Thymus (tissue), 11 donors: ENCODE measurements around the gene RIPK4. TPM values are rescaled to one million over a fixed set of nuclear protein-coding genes. Genes with fewer than 3 reads are reported as not detected.

ENCODE experiments used
- DNase-seq, 9 donors: peaks; one replicate each; pipeline ENCODE4 v3.0.0-alpha.2; 2013; ENCODE audit warnings: low spot score in 9 of 9, low read depth in 6 of 9, missing footprints in 1 of 9
- H3K27ac ChIP-seq, 2 donors: one replicate each; pipeline ENCODE4 v1.5.1; 2013; ENCODE audit warnings: control low read depth in 1 of 2, low read depth in 1 of 2, low read length in 1 of 2, mild to moderate bottlenecking in 1 of 2, moderate library complexity in 1 of 2
- H3K27me3 ChIP-seq, 2 donors: one replicate each; pipeline ENCODE4 v1.5.1; 2013; ENCODE audit warnings: low read length in 1 of 2; ENCODE audit not compliant: control insufficient read depth in 2 of 2, insufficient read depth in 1 of 2
- H3K36me3 ChIP-seq, 2 donors: one replicate each; pipeline ENCODE4 v1.5.1; 2013; ENCODE audit warnings: low read length in 1 of 2, mild to moderate bottlenecking in 1 of 2, moderate library complexity in 1 of 2; ENCODE audit not compliant: control insufficient read depth in 2 of 2, insufficient read depth in 2 of 2
- H3K4me1 ChIP-seq, 2 donors: one replicate each; pipeline ENCODE4 v1.5.1; 2013; ENCODE audit warnings: low read length in 2 of 2; ENCODE audit not compliant: control insufficient read depth in 2 of 2, insufficient read depth in 2 of 2
- H3K4me3 ChIP-seq, 2 donors: one replicate each; pipeline ENCODE4 v1.5.1; 2013; ENCODE audit warnings: low read length in 2 of 2, control low read depth in 1 of 2, mild to moderate bottlenecking in 1 of 2
- H3K9me3 ChIP-seq, 2 donors: one replicate each; pipeline ENCODE4 v1.5.1; 2013; ENCODE audit warnings: low read length in 1 of 2, mild to moderate bottlenecking in 1 of 2; ENCODE audit not compliant: control insufficient read depth in 2 of 2, insufficient read depth in 1 of 2
- WGBS: extraction: QIAGEN DNeasy Blood & Tissue Kit; methylation state at CpG from one replicate; pipeline ENCODE4 v1.1.7; 2013; 5-methylcytosine and 5-hydroxymethylcytosine counted together
- polyA plus RNA-seq: library from polyadenylated mRNA; stranded (reverse); fragments of 200-250 nt; gene quantifications from one replicate; pipeline ENCODE4 v1.2.3, GENCODE V29; 2013
- total RNA-seq: library from RNA; stranded (reverse); fragments of 120-200 nt; gene quantifications from one replicate; pipeline ENCODE4 v1.2.4, GENCODE V29; 2013
- donor health status: healthy.

The RIPK4 gene
- total and polyA plus RNA-seq, 2 donors = 9.3 to 12.6 TPM

- Histone ChIP-seq H3K27me3 (no peaks in the 10 kb centered on the region), H3K36me3 (peaks cover 73 to 84% of the 10 kb centered on the region in 2 donors), H3K9me3 (peaks cover 0 to 42% of the 10 kb centered on the region in 2 donors), H3K27ac (no peak overlapping the region), H3K4me1 (no peaks in the 10 kb centered on the region), H3K4me3 (no peak overlapping the region)
- WGBS = 96% methylated on average over 55 of the region's 55 CpGs
- no peak for DNase-seq
These were observed 25.4 kb downstream of the RIPK4 start for GRCh38 chr21:41741253-41742072.

DNA sequence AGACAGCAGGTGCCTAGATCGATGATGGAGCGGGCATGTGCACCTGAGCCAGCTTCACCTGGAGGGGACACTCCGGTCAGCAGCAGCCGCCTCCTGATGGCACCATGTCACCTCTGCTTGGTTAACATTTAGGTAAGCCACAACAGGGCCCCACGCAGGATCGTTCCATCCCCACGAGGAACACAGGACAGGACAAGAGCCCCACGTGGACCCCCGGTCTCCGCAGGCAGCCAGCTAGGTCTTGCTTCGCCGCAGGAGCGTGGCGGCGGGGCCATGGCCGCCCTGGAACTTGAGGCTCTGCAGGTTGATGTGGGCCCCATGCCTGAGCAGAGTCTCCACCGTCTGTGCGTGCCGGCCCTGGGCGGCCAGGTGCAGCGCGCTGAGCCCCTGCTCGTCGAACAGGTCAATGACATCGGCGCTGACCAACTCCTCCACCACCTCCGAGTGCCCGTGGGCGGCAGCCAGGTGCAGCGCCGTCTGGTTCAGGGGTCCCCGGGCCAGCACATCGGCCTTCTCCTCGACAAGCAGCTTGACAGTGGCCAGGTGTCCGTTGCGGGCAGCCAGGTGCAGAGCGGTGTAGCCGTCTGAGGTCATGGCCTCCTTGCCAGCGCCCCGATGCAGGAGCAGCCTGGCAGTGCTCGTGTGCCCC lies 26.1 kb downstream of the RIPK4 start:
- DNase-seq = no peak
- no peak overlapping the region for H3K4me3 ChIP-seq
- peaks cover 0 to 43% of the 10 kb centered on the region in 2 donors for H3K9me3 ChIP-seq
- no peaks in the 10 kb centered on the region for H3K4me1 ChIP-seq
- no peaks in the 10 kb centered on the region for H3K27me3 ChIP-seq
- peaks cover 66 to 76% of the 10 kb centered on the region in 2 donors for H3K36me3 ChIP-seq
- no peak overlapping the region for H3K27ac ChIP-seq
- WGBS = 96% methylated on average over 41 of the region's 41 CpGs

- Histone ChIP-seq H3K4me1 (no peaks in the 10 kb centered on the region), H3K27ac (no peak overlapping the region), H3K27me3 (peaks cover 0 to under 1% of the 10 kb centered on the region in 2 donors), H3K9me3 (peaks cover 1 to 40% of the 10 kb centered on the region in 2 donors), H3K4me3 (no peak overlapping the region), H3K36me3 (peaks cover 58 to 68% of the 10 kb centered on the region in 2 donors)
- DNase-seq = no peak
- 95% methylated on average over 9 of the region's 9 CpGs for WGBS
These were observed 26.9 kb downstream of the RIPK4 start for GRCh38 chr21:41739936-41740335.

DNA sequence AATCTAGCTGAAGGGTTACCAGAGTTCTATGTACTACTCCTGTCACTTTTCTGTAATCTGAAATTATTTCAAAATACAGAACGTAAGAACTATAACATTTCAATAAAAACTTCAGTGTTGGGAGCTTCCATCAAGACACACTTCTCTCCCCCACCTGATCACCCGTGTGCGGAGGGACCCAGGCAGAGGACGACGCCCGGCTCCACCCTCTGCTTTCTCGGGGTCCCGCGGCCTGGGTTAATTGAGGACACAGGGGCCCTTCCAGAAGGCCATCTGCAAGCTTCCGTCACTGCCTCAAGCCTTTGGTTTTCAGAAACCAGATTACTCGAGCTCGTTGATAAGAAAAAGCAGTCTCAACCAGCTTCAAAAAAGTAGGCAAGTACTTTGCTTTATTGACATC lies 27.8 kb downstream of the RIPK4 start:
- WGBS = 96% methylated on average over 12 of the region's 12 CpGs
- peaks cover 1 to 44% of the 10 kb centered on the region in 2 donors for H3K9me3 ChIP-seq
- H3K36me3 ChIP-seq = peaks cover 48 to 59% of the 10 kb centered on the region in 2 donors
- H3K27ac ChIP-seq = no peak overlapping the region
- no peak for DNase-seq
- H3K4me3 ChIP-seq = no peak overlapping the region
- no peaks in the 10 kb centered on the region for H3K4me1 ChIP-seq
- peaks cover 0 to 5% of the 10 kb centered on the region in 2 donors for H3K27me3 ChIP-seq

DNA sequence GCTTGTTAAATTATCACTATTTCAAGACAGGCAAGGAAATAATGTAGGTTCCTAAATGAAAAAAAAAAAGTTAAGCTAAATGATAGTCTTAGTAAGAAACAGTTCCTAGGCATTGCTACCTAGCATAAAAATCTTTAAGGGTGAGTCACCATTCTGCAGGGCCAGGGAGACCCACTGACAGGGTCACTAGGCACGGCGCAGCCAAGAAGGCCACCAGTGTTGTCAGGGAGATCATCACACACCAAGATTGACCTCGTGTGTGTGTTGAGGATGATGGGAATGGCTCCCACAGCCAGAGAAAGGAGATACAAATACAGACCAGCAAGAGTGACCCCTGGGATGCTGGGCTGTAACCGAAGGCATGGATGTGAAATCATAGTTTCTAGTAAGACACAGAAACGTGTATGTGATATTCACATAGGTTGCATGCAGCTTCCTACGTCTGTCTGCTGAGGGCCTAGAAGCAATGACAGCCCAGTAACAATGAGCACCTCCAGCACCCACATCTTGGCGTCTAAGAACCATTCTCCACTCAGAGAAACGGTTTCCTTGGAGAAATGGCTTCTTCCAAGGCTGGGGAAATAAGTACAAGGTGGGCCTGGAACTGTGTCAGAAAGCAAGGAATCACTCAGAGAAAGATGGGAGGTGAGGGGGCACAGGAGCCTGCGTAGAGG lies 29.1 kb downstream of the RIPK4 start:
- 95% methylated on average over 9 of the region's 9 CpGs for WGBS
- no peak for DNase-seq
- H3K27ac ChIP-seq = no peak overlapping the region
- H3K27me3 ChIP-seq = peaks cover 0 to 13% of the 10 kb centered on the region in 2 donors
- peaks cover 1 to 44% of the 10 kb centered on the region in 2 donors for H3K9me3 ChIP-seq
- no peaks in the 10 kb centered on the region for H3K4me1 ChIP-seq
- H3K36me3 ChIP-seq = peaks cover 37 to 47% of the 10 kb centered on the region in 2 donors
- H3K4me3 ChIP-seq = no peak overlapping the region

GRCh38 chr21:41736423-41736822 lies 30.4 kb downstream of the RIPK4 start:
- H3K36me3 ChIP-seq = peaks cover 24 to 33% of the 10 kb centered on the region in 2 donors
- no peaks in the 10 kb centered on the region for H3K4me1 ChIP-seq
- H3K27me3 ChIP-seq = peaks cover 0 to 18% of the 10 kb centered on the region in 2 donors
- no peak overlapping the region for H3K4me3 ChIP-seq
- H3K27ac ChIP-seq = no peak overlapping the region
- WGBS = 93% methylated on average over 2 of the region's 2 CpGs
- H3K9me3 ChIP-seq = peaks cover 1 to 43% of the 10 kb centered on the region in 2 donors
- DNase-seq = no peak

GRCh38 chr21:41733951-41734689 lies 32.7 kb downstream of the RIPK4 start:
- H3K4me1 ChIP-seq = peaks cover 0 to 5% of the 10 kb centered on the region in 2 donors
- no peak overlapping the region for H3K27ac ChIP-seq
- no peak for DNase-seq
- H3K9me3 ChIP-seq = peaks cover 1 to 21% of the 10 kb centered on the region in 2 donors
- peaks cover 0 to 32% of the 10 kb centered on the region in 2 donors for H3K27me3 ChIP-seq
- 94% methylated on average over 13 of the region's 13 CpGs for WGBS
- peaks cover 5 to 10% of the 10 kb centered on the region in 2 donors for H3K36me3 ChIP-seq
- H3K4me3 ChIP-seq = no peak overlapping the region

GRCh38 chr21:41731081-41731480 lies 35.8 kb downstream of the RIPK4 start:
- no peak for DNase-seq
- Histone ChIP-seq H3K36me3 (no peaks in the 10 kb centered on the region), H3K9me3 (peaks cover 1 to 3% of the 10 kb centered on the region in 2 donors), H3K4me3 (no peak overlapping the region), H3K27ac (no peak overlapping the region), H3K27me3 (peaks cover 10 to 62% of the 10 kb centered on the region in 2 donors), H3K4me1 (peaks cover 0 to 10% of the 10 kb centered on the region in 2 donors)
- 85% methylated on average over 2 of the region's 2 CpGs for WGBS
